Smooth muscle cell of the pulmonary artery (primary cell): ENCODE results near the gene NCAM1. TPM values are rescaled to one million over a fixed set of nuclear protein-coding genes. Genes with fewer than 3 reads are reported as not detected.

Experiments
- total RNA-seq: library from RNA; depleted of rRNA; stranded (reverse); fragments of >200 nt; gene quantifications from 2 replicates; pipeline ENCODE4 v1.2.3, GENCODE V29; 2014

Gene NCAM1
- 1.6 and 3.8 TPM in 2 replicates for total RNA-seq

DNA sequence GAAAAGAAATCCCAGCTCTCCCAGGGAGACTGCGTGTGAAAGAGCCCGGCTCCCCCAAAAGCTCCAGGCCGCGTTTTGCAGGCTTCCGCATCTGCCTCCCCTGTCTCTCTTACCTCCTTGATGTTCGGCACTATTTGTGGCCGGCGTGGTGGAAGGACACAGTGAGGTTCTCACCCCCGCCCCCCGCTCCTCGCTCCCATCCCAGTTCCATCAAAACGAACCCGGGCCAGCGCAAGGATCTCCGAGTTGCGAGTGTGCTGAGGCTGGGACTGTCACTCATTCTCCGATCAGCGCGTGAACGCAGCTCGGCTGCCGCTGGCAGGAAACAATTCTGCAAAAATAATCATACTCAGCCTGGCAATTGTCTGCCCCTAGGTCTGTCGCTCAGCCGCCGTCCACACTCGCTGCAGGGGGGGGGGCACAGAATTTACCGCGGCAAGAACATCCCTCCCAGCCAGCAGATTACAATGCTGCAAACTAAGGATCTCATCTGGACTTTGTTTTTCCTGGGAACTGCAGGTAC lies at the start of gene NCAM1:
Gene NCAM1, plus strand, starts transcription at position 275 of the 523 bp plus-strand sequence.

GRCh38 chr11:113314389-113315301 lies 353.4 kb downstream of the NCAM1 start, which contains the start of gene TTC12:
TSS of gene TTC12 (plus strand) at chr11:113314583. CDS start at chr11:113316258, 1,675 bp downstream.

